SK-N-SH (cell line): ENCODE measurements around the gene RBM7. TPM values are rescaled to one million over a fixed set of nuclear protein-coding genes. Genes with fewer than 3 reads are reported as not detected.

Source experiments
- CTCF ChIA-PET: fragments of 300-600, 350-600 bp; formaldehyde crosslinking; extraction: SDS; loops from one replicate; lab custom pipeline; 2021; lab: Yijun Ruan, JAX
- POLR2A ChIA-PET: fragments of 350-600 bp; sonication (Branson Sonifier 250); formaldehyde crosslinking; extraction: SDS; loops from one replicate; lab custom pipeline; 2020; ENCODE audit warnings: antibody characterized with exemption, inconsistent platforms; lab: Yijun Ruan, JAX
- DNase-seq: peaks from one replicate; pipeline ENCODE4 v3.0.0; 2012
- H2AFZ ChIP-seq: fragments of 200-600 bp; sonication (generic); 2 replicates; pipeline ENCODE4 v1.8.1; 2016; ENCODE audit warnings: antibody characterized with exemption, mild to moderate bottlenecking, low read depth
- H3F3A ChIP-seq: fragments of 200-600 bp; sonication (generic); replicated peaks from 2 replicates; pipeline ENCODE3; 2016; ENCODE audit warnings: antibody characterized with exemption, mild to moderate bottlenecking; ENCODE audit not compliant: insufficient read depth
- H3K27ac ChIP-seq, 2 experiments: fragments of 200-500 bp in 1 of 2; fragments of 200-600 bp in 1 of 2; sonication (Bioruptor generic) in 1 of 2; sonication (generic), shearing (Covaris generic) in 1 of 2; 2 replicates each; pipeline versions ENCODE4 v1.5.1 to v1.6.1; 2014 to 2016; ENCODE audit warnings: low read depth in 2 of 2, inconsistent platforms in 1 of 2, low read length in 1 of 2, mild to moderate bottlenecking in 1 of 2, mixed read lengths in 1 of 2
- H3K27me3 ChIP-seq: fragments of 200-600 bp; sonication (generic), shearing (Covaris generic); 2 replicates; pipeline ENCODE4 v1.6.1; 2016; ENCODE audit warnings: mixed run types; ENCODE audit not compliant: insufficient read depth
- H3K36me3 ChIP-seq, 2 experiments: fragments of 200-500 bp in 1 of 2; fragments of 200-600 bp in 1 of 2; sonication (Bioruptor generic) in 1 of 2; sonication (generic) in 1 of 2; replicated peaks in 1 of 2; 2 replicates each; pipeline versions ENCODE3 to v1.5.1; 2014 to 2016; ENCODE audit warnings: low read length in 1 of 2, mild to moderate bottlenecking in 1 of 2; ENCODE audit not compliant: insufficient read depth in 2 of 2, control insufficient read depth in 1 of 2
- H3K4me1 ChIP-seq, 2 experiments: fragments of 200-500 bp in 1 of 2; fragments of 200-600 bp in 1 of 2; sonication (Bioruptor generic) in 1 of 2; sonication (generic), shearing (Covaris generic) in 1 of 2; 2 replicates each; pipeline versions ENCODE4 v1.5.1 to v1.6.1; 2014 to 2016; ENCODE audit warnings: low read depth in 1 of 2, low read length in 1 of 2, mixed run types in 1 of 2; ENCODE audit not compliant: insufficient read depth in 2 of 2, control insufficient read depth in 1 of 2
- H3K4me2 ChIP-seq: fragments of 200-600 bp; sonication (generic), shearing (Covaris generic); 2 replicates; pipeline ENCODE4 v1.6.1; 2017; ENCODE audit warnings: mixed run types
- H3K4me3 ChIP-seq, 2 experiments: fragments of 200-500 bp in 1 of 2; fragments of 200-600 bp in 1 of 2; sonication (Bioruptor generic) in 1 of 2; sonication (generic), shearing (Covaris generic) in 1 of 2; 2 replicates each; pipeline versions ENCODE4 v1.5.1 to v1.8.1; 2014 to 2016; ENCODE audit warnings: low read depth in 2 of 2, inconsistent platforms in 1 of 2, low read length in 1 of 2, mild to moderate bottlenecking in 1 of 2, mixed read lengths in 1 of 2, moderate library complexity in 1 of 2
- H3K79me2 ChIP-seq: fragments of 200-600 bp; sonication (generic); 2 replicates; pipeline ENCODE4 v1.8.1; 2017; ENCODE audit warnings: mild to moderate bottlenecking; ENCODE audit not compliant: insufficient read depth
- H3K9ac ChIP-seq: fragments of 200-600 bp; sonication (generic); 2 replicates; pipeline ENCODE4 v1.6.1; 2017; ENCODE audit warnings: mixed run types
- H3K9me2 ChIP-seq: fragments of 200-600 bp; sonication (generic); 2 replicates; pipeline ENCODE4 v1.6.1; 2017; ENCODE audit warnings: mixed run types
- H3K9me3 ChIP-seq: fragments of 200-600 bp; sonication (generic); 2 replicates; pipeline ENCODE4 v1.6.1; 2017; ENCODE audit warnings: mixed run types, mild to moderate bottlenecking, moderate library complexity
- H4K20me1 ChIP-seq: fragments of 200-600 bp; sonication (generic); 2 replicates; pipeline ENCODE4 v1.6.1; 2017; ENCODE audit warnings: mild to moderate bottlenecking, mixed run types; ENCODE audit not compliant: insufficient read depth
- CHD2 ChIP-seq: fragments of 150-350 bp; IDR thresholded peaks from 2 replicates; pipeline ENCODE4 v1.6.1; 2018; ENCODE audit warnings: low read length; ENCODE audit not compliant: partially characterized antibody
- CTCF ChIP-seq: fragments of 200-600 bp; sonication (generic); IDR thresholded peaks from 2 replicates; pipeline ENCODE4 v1.6.1; 2017; ENCODE audit warnings: antibody characterized with exemption, mild to moderate bottlenecking, moderate library complexity
- EZH2phosphoT487 ChIP-seq: fragments of 200-600 bp; sonication (generic); IDR thresholded peaks from 2 replicates; pipeline ENCODE4 v1.6.1; 2017; ENCODE audit warnings: low read depth, mixed run types, mild to moderate bottlenecking, antibody characterized with exemption, moderate library complexity, borderline replicate concordance
- FOSL2 ChIP-seq: IDR thresholded peaks from 2 replicates; pipeline ENCODE4 v1.4.0; 2012; ENCODE audit warnings: low read depth, mild to moderate bottlenecking, moderate library complexity, borderline replicate concordance
- FOXJ3 ChIP-seq: sonication (generic); formaldehyde crosslinking; IDR thresholded peaks from 2 replicates; pipeline ENCODE4 v1.5.1; 2020; ENCODE audit warnings: mild to moderate bottlenecking, missing genetic modification reagents
- FOXM1 ChIP-seq: IDR thresholded peaks from 2 replicates; pipeline ENCODE4 v1.4.0; 2012; ENCODE audit warnings: low read depth, mild to moderate bottlenecking
- GATA2 ChIP-seq: sonication (generic); formaldehyde crosslinking; IDR thresholded peaks from 2 replicates; pipeline ENCODE4 v1.5.0; 2020; ENCODE audit warnings: mild to moderate bottlenecking, missing genetic modification reagents
- MEF2A ChIP-seq: IDR thresholded peaks from 2 replicates; pipeline ENCODE4 v1.4.0; 2012; ENCODE audit warnings: low read depth, borderline replicate concordance
- NRF1 ChIP-seq: IDR thresholded peaks from 2 replicates; pipeline ENCODE4 v1.6.1; 2012; ENCODE audit warnings: low read depth, mild to moderate bottlenecking, low read length
- POLR2AphosphoS5 ChIP-seq: IDR thresholded peaks from 2 replicates; pipeline ENCODE4 v1.6.1; 2012; ENCODE audit warnings: low read depth, low read length
- RCOR1 ChIP-seq: fragments of 150-350 bp; IDR thresholded peaks from 2 replicates; pipeline ENCODE4 v1.6.1; 2017; ENCODE audit warnings: antibody characterized with exemption, low read length
- RXRA ChIP-seq: IDR thresholded peaks from 2 replicates; pipeline ENCODE4 v1.4.0; 2012; ENCODE audit warnings: low read depth, mild to moderate bottlenecking, borderline replicate concordance
- SIN3A ChIP-seq: IDR thresholded peaks from 2 replicates; pipeline ENCODE4 v1.6.1; 2012; ENCODE audit warnings: low read depth, mild to moderate bottlenecking, low read length, moderate library complexity, borderline replicate concordance
- TAF1 ChIP-seq: IDR thresholded peaks from 2 replicates; pipeline ENCODE4 v1.6.1; 2012; ENCODE audit warnings: low read depth, mild to moderate bottlenecking, low read length, moderate library complexity, borderline replicate concordance
- TEAD4 ChIP-seq: IDR thresholded peaks from 2 replicates; pipeline ENCODE4 v1.4.0; 2012; ENCODE audit warnings: mild to moderate bottlenecking, borderline replicate concordance; ENCODE audit not compliant: insufficient read depth
- WGBS: methylation state at CpG from one replicate; pipeline ENCODE4 v1.1.6; 2017; ENCODE audit warnings: low lambda C conversion rate; 5-methylcytosine and 5-hydroxymethylcytosine counted together
- polyA plus RNA-seq, 3 experiments: library from polyadenylated mRNA; depleted of rRNA; stranded (reverse); fragments of >200 nt; gene quantifications; 2 replicates each; pipeline ENCODE4 v1.2.3, GENCODE V29; 2012
- TF ChIP-seq, protein P1 (sequence below): IDR thresholded peaks from 2 replicates; pipeline ENCODE4; 2012
- TF ChIP-seq, protein P2 (sequence below): IDR thresholded peaks from 2 replicates; pipeline ENCODE4 v1.6.1; 2012; ENCODE audit warnings: mild to moderate bottlenecking, low read depth, low read length, moderate library complexity
- TF ChIP-seq, protein P3 (sequence below): IDR thresholded peaks from 2 replicates; pipeline ENCODE4 v1.4.0; 2012; ENCODE audit warnings: low read depth, borderline replicate concordance

Gene RBM7
- polyA plus RNA-seq, 1 of the 3 experiments (the other 2 are of a cell fraction) = 19.5 TPM

DNA sequence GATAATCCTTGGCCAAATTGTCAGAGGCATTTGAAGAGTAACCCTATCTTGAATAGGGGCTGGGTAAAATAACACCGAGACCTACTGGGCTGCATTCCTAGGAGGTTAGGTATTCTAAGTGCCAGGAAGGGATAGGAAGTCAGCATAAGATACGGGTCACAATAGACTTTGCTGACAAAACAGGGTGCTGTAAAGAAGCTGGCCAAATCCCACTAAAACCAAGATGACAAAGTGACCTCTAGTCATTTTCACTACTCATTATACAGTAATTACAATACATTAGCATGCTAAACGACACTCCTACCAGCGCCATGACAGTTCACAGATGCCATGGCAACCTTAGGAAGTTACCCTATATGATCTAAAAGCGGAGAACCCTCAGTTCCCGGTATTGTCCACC, 37.8 kb downstream of the RBM7 start (continued):
- TF ChIP-seq FOXJ3 (CRISPR knock-in tag) (no peak), SIN3A (no peak), TAF1 (no peak), CHD2 (no peak)
- TF ChIP-seq, protein P1, sequence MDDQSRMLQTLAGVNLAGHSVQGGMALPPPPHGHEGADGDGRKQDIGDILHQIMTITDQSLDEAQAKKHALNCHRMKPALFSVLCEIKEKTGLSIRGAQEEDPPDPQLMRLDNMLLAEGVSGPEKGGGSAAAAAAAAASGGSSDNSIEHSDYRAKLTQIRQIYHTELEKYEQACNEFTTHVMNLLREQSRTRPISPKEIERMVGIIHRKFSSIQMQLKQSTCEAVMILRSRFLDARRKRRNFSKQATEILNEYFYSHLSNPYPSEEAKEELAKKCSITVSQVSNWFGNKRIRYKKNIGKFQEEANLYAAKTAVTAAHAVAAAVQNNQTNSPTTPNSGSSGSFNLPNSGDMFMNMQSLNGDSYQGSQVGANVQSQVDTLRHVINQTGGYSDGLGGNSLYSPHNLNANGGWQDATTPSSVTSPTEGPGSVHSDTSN = no peak

DNA sequence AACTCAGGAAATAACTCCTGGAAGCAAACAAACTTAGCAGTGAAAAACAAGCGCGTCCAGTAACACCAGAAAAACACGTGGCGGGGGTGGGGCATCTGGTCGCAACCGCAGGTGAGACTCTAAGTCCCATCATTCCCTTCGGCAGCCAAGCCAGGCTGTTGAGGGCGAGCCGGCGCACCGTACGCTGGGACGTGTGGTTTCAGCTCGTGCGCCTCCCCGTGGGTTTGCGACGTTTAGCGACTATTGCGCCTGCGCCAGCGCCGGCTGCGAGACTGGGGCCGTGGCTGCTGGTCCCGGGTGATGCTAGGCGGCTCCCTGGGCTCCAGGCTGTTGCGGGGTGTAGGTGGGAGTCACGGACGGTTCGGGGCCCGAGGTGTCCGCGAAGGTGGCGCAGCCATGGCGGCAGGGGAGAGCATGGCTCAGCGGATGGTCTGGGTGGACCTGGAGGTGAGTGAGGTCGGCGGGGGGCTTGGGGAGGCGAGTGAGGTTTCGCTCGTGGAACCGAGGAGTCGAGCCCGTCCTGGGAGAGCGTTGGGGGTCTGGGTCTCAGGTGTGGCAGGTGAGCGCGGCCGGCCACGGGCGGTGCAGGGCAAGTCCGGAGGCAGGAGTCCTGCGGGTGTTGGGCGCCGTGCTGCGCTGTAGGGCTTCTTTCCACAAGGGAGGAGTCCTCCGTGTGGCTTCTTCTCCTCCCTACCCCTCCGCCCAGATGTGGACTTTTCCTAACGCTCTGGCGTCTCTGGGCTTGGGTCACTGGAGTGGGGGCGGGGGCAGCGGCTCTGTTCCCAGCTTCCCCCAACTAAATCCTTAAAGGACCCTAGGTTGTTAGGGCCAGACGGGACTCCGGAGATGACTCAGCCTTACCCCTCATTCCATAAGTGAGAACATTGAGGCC, 39.0 kb downstream of the RBM7 start, which contains the start of gene REXO2:
REXO2 (plus strand) TSS at position 239 of the 892 bp plus-strand sequence; CDS start at position 301, 62 bp downstream.
- Histone ChIP-seq H3K27me3 (no peaks in the 10 kb centered on the region), H3K79me2 (peaks cover 53% of the 10 kb centered on the region), H3K9me3 (no peaks in the 10 kb centered on the region), H3K4me1 (peaks cover 12% of the 10 kb centered on the region in 2 experiments; a peak in 3 of 4 replicates), H3K4me2 (peak within 1 kb of the TSS; percentile 86), H4K20me1 (peaks cover 6% of the 10 kb centered on the region; the same call in 1 of the 2 replicates), H3F3A (peaks cover 10% of the 10 kb centered on the region), H3K36me3 (peaks cover 13 to 18% of the 10 kb centered on the region in 2 experiments), H2AFZ (peak within 1 kb of the TSS; percentile 89), H3K4me3 (peak within 1 kb of the TSS; percentile 90 to 100), H3K9ac (peak within 1 kb of the TSS; percentile 84), H3K27ac (peak within 1 kb of the TSS; percentile 67 to 92), H3K9me2 (no peaks in the 10 kb centered on the region)
- WGBS = 1% methylated on average over 27 of the region's 64 CpGs
- ChIA-PET CTCF (interaction anchor here (0.7 to 1.0 kb wide), 2 partner anchors 77 to 91 kb away, joined by 3 to 4 read pairs; no protein-coding TSS in a partner anchor), POLR2A (no interaction called here)
- DNase-seq = peak; percentile 94
- TF ChIP-seq CHD2 = peak; percentile 81
- peak; percentile 48; the same call in 1 of the 2 replicates for TF ChIP-seq POLR2AphosphoS5
- TF ChIP-seq, protein P1 = no peak
- TF ChIP-seq TAF1 = peak; percentile 48
- TF ChIP-seq, protein P2, sequence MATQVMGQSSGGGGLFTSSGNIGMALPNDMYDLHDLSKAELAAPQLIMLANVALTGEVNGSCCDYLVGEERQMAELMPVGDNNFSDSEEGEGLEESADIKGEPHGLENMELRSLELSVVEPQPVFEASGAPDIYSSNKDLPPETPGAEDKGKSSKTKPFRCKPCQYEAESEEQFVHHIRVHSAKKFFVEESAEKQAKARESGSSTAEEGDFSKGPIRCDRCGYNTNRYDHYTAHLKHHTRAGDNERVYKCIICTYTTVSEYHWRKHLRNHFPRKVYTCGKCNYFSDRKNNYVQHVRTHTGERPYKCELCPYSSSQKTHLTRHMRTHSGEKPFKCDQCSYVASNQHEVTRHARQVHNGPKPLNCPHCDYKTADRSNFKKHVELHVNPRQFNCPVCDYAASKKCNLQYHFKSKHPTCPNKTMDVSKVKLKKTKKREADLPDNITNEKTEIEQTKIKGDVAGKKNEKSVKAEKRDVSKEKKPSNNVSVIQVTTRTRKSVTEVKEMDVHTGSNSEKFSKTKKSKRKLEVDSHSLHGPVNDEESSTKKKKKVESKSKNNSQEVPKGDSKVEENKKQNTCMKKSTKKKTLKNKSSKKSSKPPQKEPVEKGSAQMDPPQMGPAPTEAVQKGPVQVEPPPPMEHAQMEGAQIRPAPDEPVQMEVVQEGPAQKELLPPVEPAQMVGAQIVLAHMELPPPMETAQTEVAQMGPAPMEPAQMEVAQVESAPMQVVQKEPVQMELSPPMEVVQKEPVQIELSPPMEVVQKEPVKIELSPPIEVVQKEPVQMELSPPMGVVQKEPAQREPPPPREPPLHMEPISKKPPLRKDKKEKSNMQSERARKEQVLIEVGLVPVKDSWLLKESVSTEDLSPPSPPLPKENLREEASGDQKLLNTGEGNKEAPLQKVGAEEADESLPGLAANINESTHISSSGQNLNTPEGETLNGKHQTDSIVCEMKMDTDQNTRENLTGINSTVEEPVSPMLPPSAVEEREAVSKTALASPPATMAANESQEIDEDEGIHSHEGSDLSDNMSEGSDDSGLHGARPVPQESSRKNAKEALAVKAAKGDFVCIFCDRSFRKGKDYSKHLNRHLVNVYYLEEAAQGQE = no peak
- TF ChIP-seq, protein P3, sequence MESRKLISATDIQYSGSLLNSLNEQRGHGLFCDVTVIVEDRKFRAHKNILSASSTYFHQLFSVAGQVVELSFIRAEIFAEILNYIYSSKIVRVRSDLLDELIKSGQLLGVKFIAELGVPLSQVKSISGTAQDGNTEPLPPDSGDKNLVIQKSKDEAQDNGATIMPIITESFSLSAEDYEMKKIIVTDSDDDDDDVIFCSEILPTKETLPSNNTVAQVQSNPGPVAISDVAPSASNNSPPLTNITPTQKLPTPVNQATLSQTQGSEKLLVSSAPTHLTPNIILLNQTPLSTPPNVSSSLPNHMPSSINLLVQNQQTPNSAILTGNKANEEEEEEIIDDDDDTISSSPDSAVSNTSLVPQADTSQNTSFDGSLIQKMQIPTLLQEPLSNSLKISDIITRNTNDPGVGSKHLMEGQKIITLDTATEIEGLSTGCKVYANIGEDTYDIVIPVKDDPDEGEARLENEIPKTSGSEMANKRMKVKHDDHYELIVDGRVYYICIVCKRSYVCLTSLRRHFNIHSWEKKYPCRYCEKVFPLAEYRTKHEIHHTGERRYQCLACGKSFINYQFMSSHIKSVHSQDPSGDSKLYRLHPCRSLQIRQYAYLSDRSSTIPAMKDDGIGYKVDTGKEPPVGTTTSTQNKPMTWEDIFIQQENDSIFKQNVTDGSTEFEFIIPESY = no peak
- no peak for TF ChIP-seq FOSL2
- TF ChIP-seq RCOR1 = no peak
- no peak for TF ChIP-seq EZH2phosphoT487
- TF ChIP-seq NRF1 = peak; percentile 81
- TF ChIP-seq MEF2A = no peak
- no peak for TF ChIP-seq FOXM1
- TF ChIP-seq GATA2 (CRISPR knock-in tag) = no peak
- TF ChIP-seq TEAD4 = no peak
- peak; percentile 41 for TF ChIP-seq CTCF
- TF ChIP-seq RXRA = no peak
